ENCODE results near the gene ARIH2. TPM values are rescaled to one million over a fixed set of nuclear protein-coding genes. Genes with fewer than 3 reads are reported as not detected.

Gene ARIH2
- total RNA-seq, 2 experiments from 2014 or later, result 126 TPM

Other genes starting within 250 kb of the ARIH2 start
- 10 to 100 TPM; 43.8 to 43.9 TPM for gene NCKIPSD, start 232.9 kb upstream of the ARIH2 start, total RNA-seq
- 10 to 100 TPM; 42.6 to 49.9 TPM for gene IP6K2, start 201.6 kb upstream of the ARIH2 start, total RNA-seq
- gene PRKAR2A, start 71.0 kb upstream of the ARIH2 start, total RNA-seq, result 10 to 100 TPM; 42.8 to 45.2 TPM
- 10 to 100 TPM; 19.2 to 23.9 TPM for gene SLC25A20, start 20.0 kb upstream of the ARIH2 start, total RNA-seq
- 10 to 100 TPM; 20.7 TPM for gene P4HTM, start 71.4 kb downstream of the ARIH2 start, total RNA-seq
- 100 to 1,000 TPM; 135 to 140 TPM for gene WDR6, start 88.5 kb downstream of the ARIH2 start, total RNA-seq
- gene DALRD3, start 99.7 kb downstream of the ARIH2 start, total RNA-seq, result 10 to 100 TPM; 22.3 to 24.7 TPM
- gene NDUFAF3, start 103.3 kb downstream of the ARIH2 start, total RNA-seq, result 10 to 100 TPM; 82.0 to 82.5 TPM
- 100 to 1,000 TPM; 532 to 549 TPM for gene IMPDH2, start 110.6 kb downstream of the ARIH2 start, total RNA-seq
- gene QRICH1, start 175.2 kb downstream of the ARIH2 start, total RNA-seq, result 100 to 1,000 TPM; 126 to 127 TPM
- 100 to 1,000 TPM; 252 to 272 TPM for gene QARS1, start 185.9 kb downstream of the ARIH2 start, total RNA-seq
- 10 to 100 TPM; 50.8 to 55.5 TPM for gene USP19, start 202.0 kb downstream of the ARIH2 start, total RNA-seq
- gene LAMB2, start 214.2 kb downstream of the ARIH2 start, total RNA-seq, result not detected
- 10 to 100 TPM; 30.0 to 30.9 TPM for gene CCDC71, start 247.5 kb downstream of the ARIH2 start, total RNA-seq